HepG2 (cell line): Measurements from ENCODE around the gene CDC42SE2. TPM values are rescaled to one million over a fixed set of nuclear protein-coding genes. Genes with fewer than 3 reads are reported as not detected.

Source experiments
- ATAC-seq: fragments of 200-7000 bp; cut with Tn5 transposase; 3 replicates; pipeline ENCODE4 v1.9.1; 2020; ENCODE audit warnings: mild to moderate bottlenecking, moderate library complexity
- BruUV-seq: library from RNA; stranded (reverse); fragments of 400-500 nt; replicated peaks from 2 replicates; lab custom pipeline; 2021; lab: Mats Ljungman, UMichigan
- CTCF ChIA-PET: fragments of 300-600 bp; formaldehyde crosslinking; extraction: SDS; loops from one replicate; lab custom pipeline; 2021; ENCODE audit warnings: low total read pairs, inconsistent platforms, low intra/inter-chr PET ratio; lab: Yijun Ruan, JAX
- POLR2A ChIA-PET: fragments of 350-600 bp; sonication (Branson Sonifier 250); formaldehyde crosslinking; loops from one replicate; lab custom pipeline; 2020; ENCODE audit warnings: antibody characterized with exemption, inconsistent platforms; lab: Yijun Ruan, JAX
- DNase-seq: peaks from one replicate; pipeline ENCODE4 v3.0.0-alpha.2; 2015; ENCODE audit warnings: low spot score
- FAIRE-seq: peaks from 3 replicates; lab custom pipeline; 2011; peaks lifted over from hg19 to GRCh38; lab: Jason Lieb, UNC
- H2AFZ ChIP-seq: one replicate; pipeline ENCODE4 v1.6.1; 2011; ENCODE audit warnings: low read length, inconsistent platforms
- H3K27ac ChIP-seq: fragments of 300-600 bp; 3 replicates; pipeline ENCODE4 v1.8.0; 2011; ENCODE audit warnings: mixed run types, mild to moderate bottlenecking, mixed read lengths, low read length, inconsistent platforms; ENCODE audit not compliant: insufficient read depth; ENCODE audit errors: extremely low read length
- H3K27me3 ChIP-seq, 2 experiments: fragments of 200-600 bp in 1 of 2; 2 replicates in 1 of 2; 3 replicates in 1 of 2; pipeline versions ENCODE4 v1.6.0 to v1.8.0; 2011; ENCODE audit warnings: low read length in 2 of 2, mild to moderate bottlenecking in 2 of 2, moderate library complexity in 2 of 2, inconsistent platforms in 1 of 2; ENCODE audit not compliant: insufficient read depth in 2 of 2, control insufficient read depth in 1 of 2
- H3K36me3 ChIP-seq, 2 experiments: fragments of 200-600 bp in 1 of 2; replicated peaks in 1 of 2; 2 replicates in 1 of 2; 3 replicates in 1 of 2; pipeline versions ENCODE4 v1.5.1 to v1.8.0; 2011; ENCODE audit warnings: low read length in 2 of 2, inconsistent platforms in 1 of 2; ENCODE audit not compliant: insufficient read depth in 2 of 2, control insufficient read depth in 1 of 2
- H3K4me1 ChIP-seq: 2 replicates; pipeline ENCODE4 v1.5.1; 2012; ENCODE audit warnings: low read length, inconsistent platforms; ENCODE audit not compliant: insufficient read depth
- H3K4me2 ChIP-seq: 2 replicates; pipeline ENCODE4 v1.6.0; 2011; ENCODE audit warnings: low read depth, low read length, inconsistent platforms
- H3K4me3 ChIP-seq, 3 experiments: fragments of 200-600 bp in 1 of 3; sonication (generic), shearing (Covaris generic) in 1 of 3; replicated peaks in 1 of 3; 2 replicates each; pipeline ENCODE4 v1.5.1; 2011 to 2016; ENCODE audit warnings: low read length in 3 of 3, inconsistent platforms in 2 of 3, low read depth in 2 of 3, mild to moderate bottlenecking in 2 of 3, control low read depth in 1 of 3, mixed read lengths in 1 of 3; ENCODE audit not compliant: insufficient read depth in 1 of 3
- H3K79me2 ChIP-seq: one replicate; pipeline ENCODE4 v1.6.1; 2011; ENCODE audit warnings: low read length, inconsistent platforms; ENCODE audit not compliant: insufficient read depth
- H3K9ac ChIP-seq: 2 replicates; pipeline ENCODE4 v1.6.0; 2011; ENCODE audit warnings: mild to moderate bottlenecking, low read depth, low read length, inconsistent platforms; ENCODE audit not compliant: insufficient read depth
- H3K9me3 ChIP-seq: 2 replicates; pipeline ENCODE4 v1.5.1; 2012; ENCODE audit warnings: mild to moderate bottlenecking, low read length
- H4K20me1 ChIP-seq: 2 replicates; pipeline ENCODE4 v1.6.0; 2011; ENCODE audit warnings: inconsistent platforms, mild to moderate bottlenecking, low read length, moderate library complexity; ENCODE audit not compliant: insufficient read depth
- MAFK ChIP-seq, 2 experiments: IDR thresholded peaks in 1 of 2; conservative IDR thresholded peaks in 1 of 2; 2 replicates each; pipeline ENCODE4 v1.6.1; 2011; ENCODE audit warnings: improper control_type of control experiment in 2 of 2, low read length in 2 of 2
- NR2F2 ChIP-seq: IDR thresholded peaks from 2 replicates; pipeline ENCODE4 v1.6.1; 2012; ENCODE audit warnings: low read depth, inconsistent platforms, borderline replicate concordance
- SALL2 ChIP-seq: sonication (generic); formaldehyde crosslinking; IDR thresholded peaks from 2 replicates; pipeline ENCODE4 v1.8.1; 2023; ENCODE audit warnings: mild to moderate bottlenecking, missing genetic modification reagents, inconsistent platforms
- ZNF687 ChIP-seq: sonication (generic); formaldehyde crosslinking; IDR thresholded peaks from 2 replicates; pipeline ENCODE4 v1.5.1; 2020; ENCODE audit warnings: mild to moderate bottlenecking, missing genetic modification reagents, moderate library complexity
- ZZZ3 ChIP-seq: sonication (generic); formaldehyde crosslinking; IDR thresholded peaks from 2 replicates; pipeline ENCODE4 v1.4.0; 2020; ENCODE audit warnings: missing genetic modification reagents, mild to moderate bottlenecking, borderline replicate concordance
- WGBS: methylation state at CpG from one replicate; pipeline ENCODE4 v1.1.6; 2017; ENCODE audit warnings: low lambda C conversion rate; 5-methylcytosine and 5-hydroxymethylcytosine counted together
- in situ Hi-C: cut with HindIII; loops from 2 replicates; pipeline ENCODE4 v1.10.0; 2017; ENCODE audit warnings: low pct_unique_long_range_greater_than_20kb; ENCODE audit not compliant: extremely low pct_ligation_motif_present
- intact Hi-C: fragments of 100-400 bp; cut with micrococcal nuclease; formaldehyde crosslinking; loops from one replicate; pipeline ENCODE4 v1.10.0; 2022; ENCODE audit not compliant: unreplicated experiment
- polyA plus RNA-seq, 8 experiments: library from polyadenylated mRNA; depleted of rRNA in 3 of 8; stranded (reverse) in 7 of 8; unstranded in 1 of 8; fragments of >200 nt; fragmentation: Illumina TruSeq in 4 of 8; extraction: Trizol in 4 of 8; gene quantifications; 2 replicates each; pipeline versions ENCODE4 v1.2.1 to v1.2.3, GENCODE V29; 2011 to 2016; ENCODE audit warnings: low read depth in 4 of 8, missing spikeins in 1 of 8, mixed read lengths in 1 of 8; ENCODE audit not compliant: insufficient read depth in 1 of 8
- total RNA-seq, 5 experiments: library from RNA; depleted of rRNA; stranded (reverse); fragments of >200 nt; fragmentation: Illumina TruSeq; extraction: Trizol; gene quantifications; 2 replicates each; pipeline ENCODE4 v1.2.3, GENCODE V29; 2016; ENCODE audit warnings: low read depth in 1 of 5

The CDC42SE2 gene
- total and polyA plus RNA-seq, 2 of the 13 experiments (the other 11 are each of a cell fraction or from before 2014, with no cell fraction given), result 19.6 to 25.0 TPM

DNA sequence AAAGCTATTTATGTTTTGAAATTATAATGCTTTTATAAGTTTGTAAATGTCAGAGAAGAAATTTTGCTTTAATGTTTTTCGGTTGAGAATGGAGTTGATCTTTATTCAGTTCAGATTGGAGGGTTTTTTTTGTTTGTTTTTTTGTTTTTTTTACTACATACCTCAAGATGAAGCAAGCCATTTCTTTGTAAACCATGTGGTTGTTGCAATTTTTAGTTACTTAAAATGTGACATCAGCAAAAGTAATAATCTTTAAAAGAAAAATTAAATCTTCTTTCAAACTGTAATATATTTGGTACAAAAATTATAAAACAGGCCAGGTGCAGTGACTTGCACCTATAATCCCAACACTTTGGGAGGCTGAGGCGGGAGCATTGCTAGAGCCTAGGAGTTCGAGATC lies 102.6 kb downstream of the CDC42SE2 start:
- Histone ChIP-seq H2AFZ (no peak overlapping the region), H3K79me2 (peaks cover 2% of the 10 kb centered on the region), H3K36me3 (peaks cover 0 to 4% of the 10 kb centered on the region in 2 experiments; a peak in 1 of 5 replicates), H3K27me3 (no peaks in the 10 kb centered on the region), H3K4me3 (no peak overlapping the region), H3K4me2 (no peak overlapping the region), H3K4me1 (no peaks in the 10 kb centered on the region), H3K27ac (no peak overlapping the region)
- FAIRE-seq (no peak), DNase-seq (no peak)
- 98% methylated on average over 3 of the region's 3 CpGs for WGBS
- intact Hi-C loops, result no loop called here
- in situ Hi-C loops, result no loop called here
- POLR2A ChIA-PET, result no interaction called here
- TF ChIP-seq ZNF687 (no peak), MAFK (conservative IDR thresholded peaks at IDR 0.05 in 1 of 2, IDR thresholded peaks at IDR 0.05 in 1 of 2; ENCODE audit: low read length in 2 of 2) (peak in 1 of 2 experiments; percentile 30; a peak in 1 of 4 replicates), NR2F2 (no peak), ZZZ3 (no peak), SALL2 (CRISPR knock-in tag) (no peak)
- TF ChIP-seq, all 625 proteins: peak for 1
- ATAC-seq, result no peak
- no TSS peak for BruUV-seq
- CTCF ChIA-PET, result no interaction called here
- Histone ChIP-seq H3K9ac (no peak overlapping the region), H4K20me1 (no peaks in the 10 kb centered on the region), H3K9me3 (no peaks in the 10 kb centered on the region)
